NCI-H748 treated with DMSO at 0.1 percent for 48 hours (cell line): ENCODE measurements around the gene LRCH2.
"Not testable (repeated sequence)": the region's sequence is repeated elsewhere in the genome, so short reads cannot be mapped to it uniquely, and the experiment has no call there.

Experiments used
- DNase-seq: peaks from one replicate; lab custom pipeline; 2025; lab: John Stamatoyannopoulos, UW

LRCH2 gene

GRCh38 chrX:115233497-115234455 lies at the start of gene LRCH2:
TSS of gene LRCH2 (minus strand) at chrX:115234096. CDS start at chrX:115234041, 55 bp downstream.
- no peak for DNase-seq

GRCh38 chrX:115269051-115269683 lies 35.3 kb upstream of the LRCH2 start:
- no peak for DNase-seq

- DNase-seq = no peak
Observed at GRCh38 chrX:115268421-115268820, 34.5 kb upstream of the LRCH2 start.

GRCh38 chrX:115266300-115266699 lies 32.4 kb upstream of the LRCH2 start:
- no peak for DNase-seq

DNA sequence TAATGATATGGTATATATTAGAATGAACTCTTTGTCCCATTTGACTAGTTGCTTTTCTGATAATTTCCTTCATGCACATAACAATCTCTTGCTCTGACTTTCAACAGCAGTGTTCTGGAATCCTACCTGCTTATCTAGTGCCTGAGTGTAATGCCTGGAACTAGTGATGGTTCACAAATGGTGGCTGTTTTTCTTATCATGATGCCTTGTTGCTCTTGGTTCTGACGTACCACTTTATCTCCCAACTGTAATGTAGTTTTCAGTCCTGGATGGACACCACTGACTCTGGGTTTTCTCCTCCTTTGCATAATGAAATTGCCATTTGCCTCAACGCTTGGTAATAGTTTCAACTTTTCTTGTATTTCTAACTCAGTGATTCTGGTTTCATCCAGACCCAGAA lies 30.1 kb upstream of the LRCH2 start:
- no peak for DNase-seq

DNA sequence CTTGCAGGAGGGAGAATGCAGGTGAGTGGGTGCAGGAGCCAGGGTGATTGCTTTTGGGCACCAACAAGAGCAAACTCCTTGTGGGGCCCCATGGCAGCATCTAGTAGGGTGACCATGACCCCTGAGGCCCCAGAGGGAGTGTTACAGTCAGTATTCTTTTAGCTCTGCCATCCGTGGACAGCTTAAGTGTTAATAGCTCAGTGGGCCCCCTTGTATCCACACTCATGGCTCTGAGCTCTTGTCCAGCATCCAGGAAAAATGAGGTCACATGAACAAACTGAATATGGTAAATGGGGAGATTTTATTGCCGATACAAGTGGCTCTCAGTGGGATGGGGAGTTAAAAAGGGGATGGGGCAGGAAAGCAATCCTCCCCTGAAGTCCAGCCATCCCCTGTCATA lies 27.3 kb upstream of the LRCH2 start:
- DNase-seq = no peak

DNA sequence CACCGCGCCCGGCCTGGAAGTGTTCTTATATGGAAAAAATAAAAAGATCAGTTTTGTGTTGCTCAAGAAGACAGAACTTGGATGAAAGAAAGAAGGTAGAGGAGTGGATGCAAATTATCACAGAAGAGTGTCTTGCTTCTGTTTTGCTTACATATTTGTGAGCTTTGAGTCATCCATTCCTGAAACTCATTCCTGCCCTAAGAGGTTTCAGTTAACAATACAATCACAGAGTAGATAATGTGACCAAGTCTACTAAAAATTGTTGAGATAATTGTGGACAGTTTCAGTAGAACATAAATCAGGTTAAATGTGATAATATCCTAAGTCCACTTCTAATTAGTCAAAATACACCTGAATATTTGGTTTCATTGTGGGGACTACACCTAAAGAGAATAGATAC lies 26.4 kb upstream of the LRCH2 start:
- DNase-seq = no peak

GRCh38 chrX:115259238-115259875 lies 25.5 kb upstream of the LRCH2 start:
- no peak for DNase-seq

- no peak for DNase-seq
Observed at GRCh38 chrX:115257711-115258110, 23.8 kb upstream of the LRCH2 start.

- no peak for DNase-seq
Observed at GRCh38 chrX:115255003-115255402, 21.1 kb upstream of the LRCH2 start.

DNA sequence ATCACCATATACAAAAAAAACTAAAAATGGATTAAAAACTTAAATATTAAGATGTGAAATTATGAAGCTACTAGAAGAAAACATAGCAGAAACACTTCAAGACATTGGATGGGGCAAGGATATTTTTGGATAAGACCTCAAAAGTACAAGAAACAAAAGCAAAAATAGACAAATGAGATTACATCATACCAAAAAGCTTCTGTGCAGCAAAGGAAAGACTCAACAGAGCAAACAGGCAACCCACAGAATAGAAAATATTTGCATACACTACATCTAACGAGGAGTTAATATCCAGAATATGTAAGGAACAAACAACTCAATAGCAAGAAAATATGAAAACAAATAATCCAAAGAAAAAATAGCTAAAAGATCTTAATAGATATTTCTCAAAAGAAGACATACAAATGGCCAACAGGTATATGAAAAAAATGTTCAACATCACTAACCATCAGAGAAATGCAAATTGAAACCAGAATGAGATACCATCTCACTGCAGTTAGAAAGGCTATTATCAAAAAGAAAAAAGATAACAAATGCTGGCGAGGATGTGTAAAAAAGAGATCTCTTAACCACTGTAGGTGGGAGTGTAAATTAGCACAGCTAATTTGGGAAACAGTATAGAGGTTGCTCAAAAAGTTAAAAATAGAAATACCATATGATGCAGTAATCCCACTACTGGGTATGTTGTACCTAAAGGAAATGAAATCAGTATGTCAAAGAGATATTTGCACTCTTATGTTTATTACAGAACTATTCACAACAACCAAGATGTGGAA lies 17.8 kb upstream of the LRCH2 start:
- no peak for DNase-seq

- DNase-seq = no peak
Observed at GRCh38 chrX:115237056-115237455, 3.2 kb upstream of the LRCH2 start.

GRCh38 chrX:115236560-115236959 lies 2.7 kb upstream of the LRCH2 start:
- DNase-seq = no peak

DNA sequence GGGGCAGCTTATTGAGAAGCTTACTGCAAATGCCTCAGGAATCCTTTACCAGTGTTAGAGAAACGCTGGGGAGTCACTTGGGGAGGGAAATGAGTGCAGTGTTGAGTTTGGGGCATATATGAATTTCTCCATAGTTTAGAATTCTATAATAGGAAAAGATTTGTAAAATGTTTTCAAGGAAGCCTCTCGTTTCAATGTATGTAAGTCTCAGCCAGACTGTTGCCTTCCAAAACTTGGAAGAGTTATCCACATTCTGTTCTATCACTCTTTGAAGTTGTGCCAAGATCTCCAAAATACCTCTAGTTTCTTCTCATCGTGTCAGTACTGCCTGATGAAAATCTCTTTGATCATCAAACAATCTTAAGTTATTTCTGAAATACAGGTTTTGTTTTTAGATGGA lies 565 bp upstream of the LRCH2 start:
- no peak for DNase-seq

DNA sequence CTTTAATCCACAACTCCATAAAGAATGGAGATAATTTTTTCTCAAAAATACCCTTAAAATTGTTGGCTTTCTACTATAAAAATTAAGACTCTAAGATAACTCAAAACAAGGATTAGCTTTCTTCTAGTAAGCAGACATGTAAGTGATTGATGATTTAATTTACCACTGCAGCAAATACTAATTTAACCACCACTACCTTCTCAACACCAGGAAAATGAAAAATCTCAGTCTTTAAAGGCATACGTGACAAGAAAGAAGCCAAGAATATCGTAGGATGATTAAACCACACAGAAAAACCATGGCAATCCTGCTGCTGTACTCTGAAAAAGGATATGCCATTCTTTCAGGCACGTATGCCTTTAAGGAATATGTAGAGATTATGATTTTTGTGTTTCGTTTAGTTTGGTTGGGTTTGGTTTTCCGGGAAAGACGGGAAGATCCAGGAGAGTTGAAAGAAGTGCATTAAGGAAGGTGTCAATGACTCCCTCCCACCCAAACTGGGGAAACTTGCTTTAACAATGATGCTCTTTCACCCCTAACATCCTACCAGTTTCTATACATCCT lies 881 bp downstream of the LRCH2 start:
- no peak for DNase-seq

- DNase-seq = no peak
Observed at GRCh38 chrX:115229337-115230003, 4.4 kb downstream of the LRCH2 start.

GRCh38 chrX:115226929-115227328 lies 7.0 kb downstream of the LRCH2 start:
- peak; percentile 28 for DNase-seq

DNA sequence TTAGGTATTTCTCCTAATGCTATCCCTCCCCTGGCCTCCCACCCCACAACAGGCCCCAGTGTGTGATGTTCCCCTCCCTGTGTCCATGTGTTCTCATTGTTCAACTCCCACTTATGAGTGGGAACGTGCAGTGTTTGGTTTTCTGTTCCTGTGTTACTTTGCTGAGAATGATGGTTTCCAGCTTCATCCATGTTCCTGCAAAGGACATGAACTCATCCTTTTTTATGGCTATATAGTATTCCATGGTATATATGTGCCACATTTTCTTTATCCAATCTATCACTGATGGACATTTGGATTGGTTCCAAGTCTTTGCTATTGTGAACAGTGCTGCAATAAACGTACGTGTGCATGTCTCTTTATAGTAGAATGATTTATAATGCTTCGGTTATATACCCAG lies 16.6 kb downstream of the LRCH2 start:
- DNase-seq = not testable (repeated sequence)

- no peak for DNase-seq
Observed at GRCh38 chrX:115214605-115215004, 19.3 kb downstream of the LRCH2 start.

- DNase-seq = no peak
Observed at GRCh38 chrX:115214151-115214550, 19.7 kb downstream of the LRCH2 start.

GRCh38 chrX:115209547-115209946 lies 24.3 kb downstream of the LRCH2 start:
- DNase-seq = not testable (repeated sequence)
